ENCODE measurements around the gene CYP19A1. TPM values are rescaled to one million over a fixed set of nuclear protein-coding genes. Genes with fewer than 3 reads are reported as not detected.

Gene CYP19A1
- total and polyA plus RNA-seq, 4 donors, result 0.03 to 124 (median 0.50) TPM; not detected in 1

- H3K4me1 ChIP-seq (ENCODE audit: control insufficient read depth in 4 of 4, insufficient read depth in 4 of 4, low read length in 3 of 4), result no peaks in the 10 kb centered on the region
- H3K36me3 ChIP-seq (ENCODE audit: control insufficient read depth in 4 of 4, insufficient read depth in 3 of 4, low read depth in 1 of 4, low read length in 3 of 4), result no peaks in the 10 kb centered on the region
- no peak overlapping the region for H3K9ac ChIP-seq (ENCODE audit: low read depth in 1 of 2, low read length in 2 of 2)
- no peaks in the 10 kb centered on the region for H3K27me3 ChIP-seq (ENCODE audit: control insufficient read depth in 4 of 4, insufficient read depth in 4 of 4, low read length in 3 of 4)
- peaks cover 0 to 2% (median 0%) of the 10 kb centered on the region in 4 donors for H3K9me3 ChIP-seq (ENCODE audit: control insufficient read depth in 4 of 4, low read length in 3 of 4)
- H3K4me3 ChIP-seq (ENCODE audit: low read depth in 1 of 3, low read length in 3 of 3), result no peak overlapping the region
- DNase-seq (ENCODE audit: low spot score), result no peak
- H3K27ac ChIP-seq (ENCODE audit: low read depth in 1 of 2, low read length in 2 of 2), result no peak overlapping the region
- TF ChIP-seq TAF1 (conservative IDR thresholded peaks at IDR 0.05), result no peak
- TF ChIP-seq GABPA (IDR thresholded peaks at IDR 0.05 in 1 of 2, conservative IDR thresholded peaks at IDR 0.05 in 1 of 2), result no peak
- TF ChIP-seq ZBTB33 (IDR thresholded peaks at IDR 0.05), result no peak
- TF ChIP-seq JUND (IDR thresholded peaks at IDR 0.05), result no peak
- no peak for TF ChIP-seq HNF4G (IDR thresholded peaks at IDR 0.05)
- TF ChIP-seq REST (IDR thresholded peaks at IDR 0.05), result no peak
- no peak for TF ChIP-seq SP1 (IDR thresholded peaks at IDR 0.05)
- TF ChIP-seq RXRA (IDR thresholded peaks at IDR 0.05), result no peak
- no peak for TF ChIP-seq MAX (IDR thresholded peaks at IDR 0.05)
- TF ChIP-seq FOXA1 (IDR thresholded peaks at IDR 0.05), result no peak
- TF ChIP-seq CTCF (IDR thresholded peaks at IDR 0.05; ENCODE audit: low read depth, low read length, missing input control), result no peak
These were observed 114.0 kb downstream of the CYP19A1 start for GRCh38 chr15:51224428-51224827.

GRCh38 chr15:51223771-51224229, 114.6 kb downstream of the CYP19A1 start:
- no peak overlapping the region for H3K27ac ChIP-seq (ENCODE audit: low read depth in 1 of 2, low read length in 2 of 2)
- H3K27me3 ChIP-seq (ENCODE audit: control insufficient read depth in 4 of 4, insufficient read depth in 4 of 4, low read length in 3 of 4), result no peaks in the 10 kb centered on the region
- no peaks in the 10 kb centered on the region for H3K4me1 ChIP-seq (ENCODE audit: control insufficient read depth in 4 of 4, insufficient read depth in 4 of 4, low read length in 3 of 4)
- no peak for DNase-seq (ENCODE audit: low spot score)
- H3K9me3 ChIP-seq (ENCODE audit: control insufficient read depth in 4 of 4, low read length in 3 of 4), result peaks cover 0 to 2% (median 0%) of the 10 kb centered on the region in 4 donors
- no peaks in the 10 kb centered on the region for H3K36me3 ChIP-seq (ENCODE audit: control insufficient read depth in 4 of 4, insufficient read depth in 3 of 4, low read depth in 1 of 4, low read length in 3 of 4)
- TF ChIP-seq GABPA (IDR thresholded peaks at IDR 0.05 in 1 of 2, conservative IDR thresholded peaks at IDR 0.05 in 1 of 2), result no peak
- TF ChIP-seq EGR1 (IDR thresholded peaks at IDR 0.05; ENCODE audit: low read depth in 2 of 2), result no peak
- no peak for TF ChIP-seq FOXA1 (IDR thresholded peaks at IDR 0.05)
- no peak for TF ChIP-seq JUND (IDR thresholded peaks at IDR 0.05)
- TF ChIP-seq HNF4A (conservative IDR thresholded peaks at IDR 0.05), result no peak
- TF ChIP-seq FOXA2 (IDR thresholded peaks at IDR 0.05), result no peak
- TF ChIP-seq REST (IDR thresholded peaks at IDR 0.05), result no peak
- no peak for TF ChIP-seq ATF3 (IDR thresholded peaks at IDR 0.05)
- 86% methylated on average over 3 of the region's 3 CpGs for WGBS
- H3K4me3 ChIP-seq (ENCODE audit: low read depth in 1 of 3, low read length in 3 of 3), result no peak overlapping the region
- H3K9ac ChIP-seq (ENCODE audit: low read depth in 1 of 2, low read length in 2 of 2), result no peak overlapping the region
